Tibial artery (tissue), 4 donors: Measurements from ENCODE around the gene RPTOR.

Source experiments
- DNase-seq, 2 donors: peaks; one replicate each; pipeline ENCODE4 v3.0.0-alpha.2; 2019
- H3K27ac ChIP-seq, 2 donors: fragments of 200-600 bp; sonication (generic) in 1 of 2; 1 replicate in 1 of 2; 2 replicates in 1 of 2; pipeline ENCODE4 v1.5.1; 2018 to 2019; ENCODE audit warnings: mild to moderate bottlenecking in 1 of 2
- H3K27me3 ChIP-seq, 2 donors: fragments of 200-600 bp; sonication (generic) in 1 of 2; one replicate each; pipeline versions ENCODE4 v1.5.1 to v1.6.0; 2016 to 2019
- H3K36me3 ChIP-seq, 3 donors: fragments of 200-600 bp; sonication (generic) in 2 of 3; one replicate each; pipeline ENCODE4 v1.5.1; 2016 to 2019; ENCODE audit warnings: mild to moderate bottlenecking in 2 of 3
- H3K4me1 ChIP-seq, 4 donors: fragments of 200-600 bp; sonication (generic) in 2 of 4; 1 replicate in 3 of 4; 2 replicates in 1 of 4; pipeline ENCODE4 v1.5.1; 2016 to 2019
- H3K4me3 ChIP-seq, 2 donors: fragments of 200-600 bp; sonication (generic) in 1 of 2; 1 replicate in 1 of 2; 2 replicates in 1 of 2; pipeline ENCODE4 v1.5.1; 2018 to 2019; ENCODE audit warnings: mild to moderate bottlenecking in 2 of 2
- H3K9me3 ChIP-seq, 3 donors: fragments of 200-600 bp; sonication (generic) in 1 of 3; one replicate each; pipeline ENCODE4 v1.5.1; 2016 to 2019
- CTCF ChIP-seq, 2 experiments: fragments of 200-600 bp in 1 of 2; fragments of 450-650 bp in 1 of 2; IDR thresholded peaks; one replicate each; pipeline ENCODE4 v1.5.1; 2017 to 2019; ENCODE audit warnings: antibody characterized with exemption in 2 of 2, mild to moderate bottlenecking in 1 of 2, moderate library complexity in 1 of 2
- intact Hi-C: fragments of 100-400 bp; cut with DNase I; formaldehyde crosslinking; loops from one replicate; pipeline ENCODE4 v1.15.0; 2023; ENCODE audit warnings: low total_unique reads

Gene RPTOR

GRCh38 chr17:80510772-80511171 lies 33.9 kb upstream of the RPTOR start:
- H3K27me3 ChIP-seq: peaks cover 0 to 68% of the 10 kb centered on the region in 2 donors
- no peaks in the 10 kb centered on the region for H3K9me3 ChIP-seq
- no peaks in the 10 kb centered on the region for H3K36me3 ChIP-seq
- no peak for DNase-seq
- TF ChIP-seq CTCF (IDR thresholded peaks at IDR 0.05): no peak
- H3K4me3 ChIP-seq: no peak overlapping the region
- no peak overlapping the region for H3K27ac ChIP-seq
- peaks cover 0 to 8% (median 0%) of the 10 kb centered on the region in 4 donors for H3K4me1 ChIP-seq
- intact Hi-C loops: no loop called here

- H3K9me3 ChIP-seq: no peaks in the 10 kb centered on the region
- H3K4me3 ChIP-seq: no peak overlapping the region
- DNase-seq: no peak
- no peak for TF ChIP-seq CTCF (IDR thresholded peaks at IDR 0.05)
- H3K4me1 ChIP-seq: peaks cover 0 to 8% (median 0%) of the 10 kb centered on the region in 4 donors
- H3K27ac ChIP-seq: no peak overlapping the region
- H3K36me3 ChIP-seq: no peaks in the 10 kb centered on the region
- intact Hi-C loops: no loop called here
- peaks cover 0 to 64% of the 10 kb centered on the region in 2 donors for H3K27me3 ChIP-seq
Measured at GRCh38 chr17:80511222-80512180, 33.1 kb upstream of the RPTOR start.

- TF ChIP-seq CTCF (IDR thresholded peaks at IDR 0.05): no peak
- Histone ChIP-seq H3K9me3 (no peaks in the 10 kb centered on the region), H3K4me3 (no peak overlapping the region), H3K36me3 (no peaks in the 10 kb centered on the region), H3K4me1 (peaks cover 0 to 8% (median 0%) of the 10 kb centered on the region in 4 donors), H3K27me3 (peaks cover 0 to 67% of the 10 kb centered on the region in 2 donors), H3K27ac (no peak overlapping the region)
- intact Hi-C loops: no loop called here
- DNase-seq: no peak
Measured at GRCh38 chr17:80512233-80512632, 32.4 kb upstream of the RPTOR start.

- intact Hi-C loops: no loop called here
- Histone ChIP-seq H3K4me1 (peaks cover 0 to 8% (median 0%) of the 10 kb centered on the region in 4 donors), H3K36me3 (no peaks in the 10 kb centered on the region), H3K9me3 (no peaks in the 10 kb centered on the region), H3K27me3 (peaks cover 0 to 66% of the 10 kb centered on the region in 2 donors), H3K27ac (no peak overlapping the region), H3K4me3 (no peak overlapping the region)
- DNase-seq: no peak
- TF ChIP-seq CTCF (IDR thresholded peaks at IDR 0.05): no peak
Measured at GRCh38 chr17:80513201-80513600, 31.4 kb upstream of the RPTOR start.

- intact Hi-C loops: no loop called here
- no peaks in the 10 kb centered on the region for H3K9me3 ChIP-seq
- DNase-seq: no peak
- no peak for TF ChIP-seq CTCF (IDR thresholded peaks at IDR 0.05)
- no peak overlapping the region for H3K27ac ChIP-seq
- H3K4me3 ChIP-seq: no peak overlapping the region
- H3K36me3 ChIP-seq: no peaks in the 10 kb centered on the region
- peaks cover 0 to 63% of the 10 kb centered on the region in 2 donors for H3K27me3 ChIP-seq
- peaks cover 0 to 8% (median 0%) of the 10 kb centered on the region in 4 donors for H3K4me1 ChIP-seq
Measured at GRCh38 chr17:80513892-80514291, 30.7 kb upstream of the RPTOR start.
